ENCODE results near the gene ITPRID2.

ITPRID2 gene

GRCh38 chr2:181857483-181857882 is 34.0 kb upstream of the ITPRID2 start:
- TF ChIP-seq CTCF (IDR thresholded peaks at IDR 0.05; ENCODE audit: low read depth, low read length) = no peak
- TF ChIP-seq MYC (IDR thresholded peaks at IDR 0.05; ENCODE audit: low read depth, low read length) = no peak
- no peak for TF ChIP-seq POLR2A (IDR thresholded peaks at IDR 0.05; ENCODE audit: extremely low read depth, insufficient read length)
- TF ChIP-seq, protein P1, sequence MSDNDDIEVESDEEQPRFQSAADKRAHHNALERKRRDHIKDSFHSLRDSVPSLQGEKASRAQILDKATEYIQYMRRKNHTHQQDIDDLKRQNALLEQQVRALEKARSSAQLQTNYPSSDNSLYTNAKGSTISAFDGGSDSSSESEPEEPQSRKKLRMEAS (IDR thresholded peaks at IDR 0.05; ENCODE audit: low read depth, low read length) = no peak
- no peak for DNase-seq (ENCODE audit: low read depth)
- H3K4me3 ChIP-seq (ENCODE audit: low read depth, low read length) = no peak overlapping the region

- TF ChIP-seq, protein P1 (IDR thresholded peaks at IDR 0.05; ENCODE audit: low read depth, low read length) = no peak
- TF ChIP-seq MYC (IDR thresholded peaks at IDR 0.05; ENCODE audit: low read depth, low read length) = no peak
- H3K4me3 ChIP-seq (ENCODE audit: low read depth, low read length) = no peak overlapping the region
- no peak for DNase-seq (ENCODE audit: low read depth)
Measured at GRCh38 chr2:181858600-181858999, 32.9 kb upstream of the ITPRID2 start.

- no peak for TF ChIP-seq CTCF (IDR thresholded peaks at IDR 0.05; ENCODE audit: low read depth, low read length)
- no peak for TF ChIP-seq MYC (IDR thresholded peaks at IDR 0.05; ENCODE audit: low read depth, low read length)
- no peak for TF ChIP-seq POLR2A (IDR thresholded peaks at IDR 0.05; ENCODE audit: extremely low read depth, insufficient read length)
- TF ChIP-seq, protein P1 (IDR thresholded peaks at IDR 0.05; ENCODE audit: low read depth, low read length) = no peak
- no peak overlapping the region for H3K4me3 ChIP-seq (ENCODE audit: low read depth, low read length)
- no peak for DNase-seq (ENCODE audit: low read depth)
Measured at GRCh38 chr2:181859123-181859522, 32.4 kb upstream of the ITPRID2 start.

DNA sequence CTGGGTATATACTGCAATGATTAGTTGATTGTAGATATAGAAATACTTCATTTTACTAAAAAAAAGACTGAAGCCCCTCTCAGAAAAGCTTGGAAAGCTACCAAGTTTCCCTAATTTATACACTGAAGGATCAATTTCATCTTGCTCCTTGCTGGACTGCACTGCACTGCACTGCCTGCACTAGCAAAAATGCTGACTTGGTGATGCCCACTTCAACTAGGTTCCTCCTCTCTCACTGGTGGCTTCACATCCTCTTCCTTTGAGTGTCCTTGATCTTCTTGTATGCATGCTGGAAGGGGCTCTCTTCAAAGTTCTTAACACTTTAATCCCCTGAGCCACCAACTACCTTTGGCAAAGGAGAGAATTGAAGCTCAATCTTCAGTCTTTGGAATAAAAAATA is 31.7 kb upstream of the ITPRID2 start:
- DNase-seq (ENCODE audit: low read depth) = no peak
- TF ChIP-seq CTCF (IDR thresholded peaks at IDR 0.05; ENCODE audit: low read depth, low read length) (no peak), POLR2A (IDR thresholded peaks at IDR 0.05; ENCODE audit: extremely low read depth, insufficient read length) (no peak), MYC (IDR thresholded peaks at IDR 0.05; ENCODE audit: low read depth, low read length) (no peak)
- TF ChIP-seq, protein P1 (IDR thresholded peaks at IDR 0.05; ENCODE audit: low read depth, low read length) = no peak
- H3K4me3 ChIP-seq (ENCODE audit: low read depth, low read length) = no peak overlapping the region

DNA sequence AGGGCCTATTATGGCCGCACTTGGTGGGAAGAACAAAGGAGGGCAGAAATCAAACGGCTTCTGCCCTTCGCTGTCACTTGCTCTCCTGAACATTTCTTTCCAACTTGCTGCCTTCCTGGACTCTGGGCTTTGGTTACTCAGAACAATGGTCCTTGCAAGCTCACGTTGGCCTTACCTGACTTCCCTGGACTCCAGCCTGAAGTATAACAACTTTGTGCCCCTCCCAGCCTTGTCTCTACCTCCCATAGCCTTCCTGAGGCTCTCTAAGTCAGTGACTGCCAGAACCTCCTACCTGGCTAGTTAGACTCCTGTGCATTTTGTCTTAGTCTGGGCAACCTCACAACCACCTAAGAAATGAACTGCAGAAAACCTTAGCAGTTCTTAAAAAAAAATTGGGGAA is 30.2 kb upstream of the ITPRID2 start:
- no peak for DNase-seq (ENCODE audit: low read depth)
- TF ChIP-seq MYC (IDR thresholded peaks at IDR 0.05; ENCODE audit: low read depth, low read length) (no peak), POLR2A (IDR thresholded peaks at IDR 0.05; ENCODE audit: extremely low read depth, insufficient read length) (no peak), CTCF (IDR thresholded peaks at IDR 0.05; ENCODE audit: low read depth, low read length) (no peak)
- TF ChIP-seq, protein P1 (IDR thresholded peaks at IDR 0.05; ENCODE audit: low read depth, low read length) = no peak
- H3K4me3 ChIP-seq (ENCODE audit: low read depth, low read length) = no peak overlapping the region

DNA sequence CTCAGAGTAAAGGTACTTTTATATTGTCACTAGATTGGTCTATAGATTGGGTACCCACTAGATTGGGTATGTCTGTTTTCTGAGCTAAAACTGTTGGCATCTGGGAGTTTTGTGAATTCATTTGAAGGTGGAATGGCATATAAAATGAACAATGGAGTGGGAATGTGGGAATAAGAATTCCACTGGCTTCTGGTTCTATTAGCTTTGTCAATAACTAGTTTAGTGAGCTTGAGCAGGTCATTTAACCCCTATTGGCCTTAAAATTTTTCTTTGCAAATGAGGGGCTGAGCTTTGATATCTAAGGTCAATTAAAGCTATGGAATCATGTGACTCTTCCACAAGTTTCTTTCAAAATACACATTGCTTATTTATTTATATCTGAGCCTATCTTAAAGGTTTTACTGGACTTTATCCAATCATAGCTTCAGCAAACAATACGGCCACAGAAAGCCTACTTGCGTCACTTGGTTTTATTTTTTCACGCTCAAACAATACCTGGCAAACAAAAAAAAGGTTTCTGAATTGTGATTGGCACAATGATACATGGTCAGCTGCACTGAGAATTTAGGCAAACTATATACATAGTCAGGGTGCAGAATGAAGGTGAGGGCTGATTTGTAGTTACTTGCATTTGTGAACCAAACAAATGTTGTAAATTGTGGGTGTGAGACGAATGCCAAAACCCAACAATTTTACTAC is 28.8 kb upstream of the ITPRID2 start:
- TF ChIP-seq MYC (IDR thresholded peaks at IDR 0.05; ENCODE audit: low read depth, low read length) (no peak), CTCF (IDR thresholded peaks at IDR 0.05; ENCODE audit: low read depth, low read length) (no peak), POLR2A (IDR thresholded peaks at IDR 0.05; ENCODE audit: extremely low read depth, insufficient read length) (no peak)
- TF ChIP-seq, protein P1 (IDR thresholded peaks at IDR 0.05; ENCODE audit: low read depth, low read length) = no peak
- no peak overlapping the region for H3K4me3 ChIP-seq (ENCODE audit: low read depth, low read length)
- no peak for DNase-seq (ENCODE audit: low read depth)
